ENCODE measurements around the gene CLPTM1L.
"Not testable (repeated sequence)": the region's sequence is repeated elsewhere in the genome, so short reads cannot be mapped to it uniquely, and the experiment has no call there.

CLPTM1L gene

GRCh38 chr5:1299961-1300360 lies 44.9 kb downstream of the CLPTM1L start:
- no peaks in the 10 kb centered on the region for H3K36me3 Mint-ChIP-seq (ENCODE audit: low read depth)
- H3K4me1 Mint-ChIP-seq (ENCODE audit: low read depth) = peaks cover 12% of the 10 kb centered on the region
- no peak overlapping the region for H3K4me3 Mint-ChIP-seq
- no peaks in the 10 kb centered on the region for H3K9me3 Mint-ChIP-seq
- H3K27ac Mint-ChIP-seq = no peak overlapping the region
- peaks cover 37% of the 10 kb centered on the region for H3K27me3 Mint-ChIP-seq
- intact Hi-C loops (cut with micrococcal nuclease) = no loop called here

GRCh38 chr5:1299511-1299850 lies 45.4 kb downstream of the CLPTM1L start:
- Mint-ChIP-seq H3K27me3 (peaks cover 41% of the 10 kb centered on the region), H3K9me3 (no peaks in the 10 kb centered on the region), H3K27ac (no peak overlapping the region), H3K36me3 (ENCODE audit: low read depth) (no peaks in the 10 kb centered on the region), H3K4me3 (no peak overlapping the region), H3K4me1 (ENCODE audit: low read depth) (peaks cover 12% of the 10 kb centered on the region)
- intact Hi-C loops (cut with micrococcal nuclease) = no loop called here

GRCh38 chr5:1298723-1299510 lies 46.0 kb downstream of the CLPTM1L start:
- Mint-ChIP-seq H3K4me1 (ENCODE audit: low read depth) (peaks cover 6% of the 10 kb centered on the region), H3K27me3 (peaks cover 46% of the 10 kb centered on the region), H3K27ac (no peak overlapping the region), H3K4me3 (no peak overlapping the region), H3K36me3 (ENCODE audit: low read depth) (no peaks in the 10 kb centered on the region), H3K9me3 (no peaks in the 10 kb centered on the region)
- intact Hi-C loops (cut with micrococcal nuclease) = no loop called here

GRCh38 chr5:1298067-1298551 lies 46.8 kb downstream of the CLPTM1L start:
- no peaks in the 10 kb centered on the region for H3K4me1 Mint-ChIP-seq (ENCODE audit: low read depth)
- intact Hi-C loops (cut with micrococcal nuclease) = no loop called here
- H3K9me3 Mint-ChIP-seq = no peaks in the 10 kb centered on the region
- no peak overlapping the region for H3K4me3 Mint-ChIP-seq
- peaks cover 51% of the 10 kb centered on the region for H3K27me3 Mint-ChIP-seq
- H3K36me3 Mint-ChIP-seq (ENCODE audit: low read depth) = no peaks in the 10 kb centered on the region
- no peak overlapping the region for H3K27ac Mint-ChIP-seq

- Mint-ChIP-seq H3K36me3 (ENCODE audit: low read depth) (no peaks in the 10 kb centered on the region), H3K27me3 (peaks cover 51% of the 10 kb centered on the region)
Measured at GRCh38 chr5:1297243-1297642, 47.7 kb downstream of the CLPTM1L start.

GRCh38 chr5:1295650-1296037 lies 49.3 kb downstream of the CLPTM1L start:
- H3K4me1 Mint-ChIP-seq (ENCODE audit: low read depth) = no peaks in the 10 kb centered on the region
- H3K36me3 Mint-ChIP-seq (ENCODE audit: low read depth) = no peaks in the 10 kb centered on the region
- no peak overlapping the region for H3K27ac Mint-ChIP-seq
- no peak overlapping the region for H3K4me3 Mint-ChIP-seq
- peaks cover 46% of the 10 kb centered on the region for H3K27me3 Mint-ChIP-seq
- no peaks in the 10 kb centered on the region for H3K9me3 Mint-ChIP-seq
- intact Hi-C loops (cut with micrococcal nuclease) = no loop called here

More at GRCh38 chr5:1297243-1297642, 47.7 kb downstream of the CLPTM1L start:
- Mint-ChIP-seq H3K4me1 (ENCODE audit: low read depth) (no peaks in the 10 kb centered on the region), H3K4me3 (no peak overlapping the region), H3K27ac (no peak overlapping the region), H3K9me3 (no peaks in the 10 kb centered on the region)
- intact Hi-C loops (cut with micrococcal nuclease) = no loop called here

- intact Hi-C loops (cut with micrococcal nuclease) = no loop called here
- H3K4me1 Mint-ChIP-seq (ENCODE audit: low read depth) = no peaks in the 10 kb centered on the region
- no peak within 1 kb of the TSS for H3K4me3 Mint-ChIP-seq
- H3K27ac Mint-ChIP-seq = no peak within 1 kb of the TSS
- H3K27me3 Mint-ChIP-seq = peaks cover 46% of the 10 kb centered on the region
- H3K36me3 Mint-ChIP-seq (ENCODE audit: low read depth) = no peaks in the 10 kb centered on the region
- H3K9me3 Mint-ChIP-seq = no peaks in the 10 kb centered on the region
Measured at GRCh38 chr5:1294835-1295649, 49.9 kb downstream of the CLPTM1L start, which contains the start of gene TERT. TERT (minus strand) TSS chr5:1295068; CDS start chr5:1294989, 79 bp downstream.

GRCh38 chr5:1294206-1294834 lies 50.6 kb downstream of the CLPTM1L start:
- Mint-ChIP-seq H3K4me1 (ENCODE audit: low read depth) (no peaks in the 10 kb centered on the region), H3K36me3 (ENCODE audit: low read depth) (no peaks in the 10 kb centered on the region), H3K27ac (no peak overlapping the region), H3K4me3 (no peak overlapping the region), H3K27me3 (peaks cover 45% of the 10 kb centered on the region), H3K9me3 (no peaks in the 10 kb centered on the region)
- intact Hi-C loops (cut with micrococcal nuclease) = no loop called here

GRCh38 chr5:1293416-1294205 lies 51.3 kb downstream of the CLPTM1L start:
- intact Hi-C loops (cut with micrococcal nuclease) = no loop called here
- no peaks in the 10 kb centered on the region for H3K36me3 Mint-ChIP-seq (ENCODE audit: low read depth)
- peaks cover 38% of the 10 kb centered on the region for H3K27me3 Mint-ChIP-seq
- H3K27ac Mint-ChIP-seq = no peak overlapping the region
- peaks cover 1% of the 10 kb centered on the region for H3K9me3 Mint-ChIP-seq
- no peak overlapping the region for H3K4me3 Mint-ChIP-seq
- H3K4me1 Mint-ChIP-seq (ENCODE audit: low read depth) = no peaks in the 10 kb centered on the region

- H3K4me3 Mint-ChIP-seq = no peak overlapping the region
Measured at GRCh38 chr5:1292846-1293415, 52.0 kb downstream of the CLPTM1L start.

GRCh38 chr5:1292139-1292538 lies 52.8 kb downstream of the CLPTM1L start:
- no peak overlapping the region for H3K27ac Mint-ChIP-seq
- H3K9me3 Mint-ChIP-seq = peaks cover 11% of the 10 kb centered on the region
- no peaks in the 10 kb centered on the region for H3K4me1 Mint-ChIP-seq (ENCODE audit: low read depth)
- no peaks in the 10 kb centered on the region for H3K36me3 Mint-ChIP-seq (ENCODE audit: low read depth)
- no peak overlapping the region for H3K4me3 Mint-ChIP-seq
- intact Hi-C loops (cut with micrococcal nuclease) = no loop called here
- peaks cover 31% of the 10 kb centered on the region for H3K27me3 Mint-ChIP-seq

More at GRCh38 chr5:1292846-1293415, 52.0 kb downstream of the CLPTM1L start:
- intact Hi-C loops (cut with micrococcal nuclease) = no loop called here
- Mint-ChIP-seq H3K27ac (no peak overlapping the region), H3K4me1 (ENCODE audit: low read depth) (no peaks in the 10 kb centered on the region), H3K9me3 (peaks cover 8% of the 10 kb centered on the region), H3K36me3 (ENCODE audit: low read depth) (no peaks in the 10 kb centered on the region), H3K27me3 (peaks cover 33% of the 10 kb centered on the region)

GRCh38 chr5:1291611-1292080 lies 53.3 kb downstream of the CLPTM1L start:
- no peaks in the 10 kb centered on the region for H3K36me3 Mint-ChIP-seq (ENCODE audit: low read depth)
- no peak overlapping the region for H3K27ac Mint-ChIP-seq
- no peaks in the 10 kb centered on the region for H3K4me1 Mint-ChIP-seq (ENCODE audit: low read depth)
- H3K4me3 Mint-ChIP-seq = no peak overlapping the region
- H3K27me3 Mint-ChIP-seq = peaks cover 26% of the 10 kb centered on the region
- peaks cover 11% of the 10 kb centered on the region for H3K9me3 Mint-ChIP-seq
- intact Hi-C loops (cut with micrococcal nuclease) = no loop called here

GRCh38 chr5:1290956-1291355 lies 53.9 kb downstream of the CLPTM1L start:
- H3K36me3 Mint-ChIP-seq (ENCODE audit: low read depth); intact Hi-C loops (cut with micrococcal nuclease); H3K4me1 Mint-ChIP-seq (ENCODE audit: low read depth); H3K27ac Mint-ChIP-seq; H3K4me3 Mint-ChIP-seq: not testable (repeated sequence)
- peaks cover 11% of the 10 kb centered on the region for H3K9me3 Mint-ChIP-seq
- H3K27me3 Mint-ChIP-seq = peaks cover 22% of the 10 kb centered on the region
